Smooth muscle cell of bladder (primary cell): ENCODE data around the gene ALX4. TPM values are rescaled to one million over a fixed set of nuclear protein-coding genes. Genes with fewer than 3 reads are reported as not detected.

Source experiments
- total RNA-seq: library from RNA; depleted of rRNA; stranded (reverse); fragments of >200 nt; gene quantifications from 2 replicates; pipeline ENCODE4 v1.2.3, GENCODE V29; 2014

ALX4 gene
- total RNA-seq = under 0.01 TPM in 1 of 2 replicates, not detected in the other

GRCh38 chr11:44309478-44310205 is at the start of gene ALX4:
Gene ALX4 (minus strand): TSS chr11:44310139. CDS start chr11:44310062, 77 bp downstream.

Other genes starting within 250 kb of the ALX4 start
- 8.7 and 15.7 TPM in 2 replicates for gene ACCS, start 243.9 kb downstream of the ALX4 start, total RNA-seq
- gene EXT2, start 214.5 kb downstream of the ALX4 start, total RNA-seq = 194 TPM in 2 replicates